Esophagus mucosa (tissue), 1 donor: ENCODE results near the gene NALCN. TPM values are rescaled to one million over a fixed set of nuclear protein-coding genes. Genes with fewer than 3 reads are reported as not detected.

Source experiments
- ATAC-seq: fragments of 200-7000 bp; cut with Tn5 transposase; one replicate; pipeline ENCODE4 v1.9.1; 2020
- total RNA-seq: library from RNA; stranded (reverse); gene quantifications from one replicate; pipeline ENCODE4 v1.2.4, GENCODE V29; 2023
- donor health status: DM: yes; HTN: yes; CAD: no.

NALCN gene
- total RNA-seq, 1 donor from 2014 or later, result not detected

- no peak for ATAC-seq
These were observed 399.8 kb downstream of the NALCN start for GRCh38 chr13:101016475-101016874.

- no peak for ATAC-seq
These were observed 403.1 kb downstream of the NALCN start for GRCh38 chr13:101013245-101013644.

- no peak for ATAC-seq
These were observed 406.2 kb downstream of the NALCN start for GRCh38 chr13:101010100-101010499.

GRCh38 chr13:101007245-101007644 is 409.1 kb downstream of the NALCN start:
- ATAC-seq, result no peak

Other genes with a start within 250 kb of the NALCN start
- 0.40 TPM for gene ITGBL1, start 36.2 kb upstream of the NALCN start, total RNA-seq